ENCODE measurements around the gene BABAM2. TPM values are rescaled to one million over a fixed set of nuclear protein-coding genes. Genes with fewer than 3 reads are reported as not detected.

BABAM2 gene
- total RNA-seq, 1 donor, result 42.0 TPM

DNA sequence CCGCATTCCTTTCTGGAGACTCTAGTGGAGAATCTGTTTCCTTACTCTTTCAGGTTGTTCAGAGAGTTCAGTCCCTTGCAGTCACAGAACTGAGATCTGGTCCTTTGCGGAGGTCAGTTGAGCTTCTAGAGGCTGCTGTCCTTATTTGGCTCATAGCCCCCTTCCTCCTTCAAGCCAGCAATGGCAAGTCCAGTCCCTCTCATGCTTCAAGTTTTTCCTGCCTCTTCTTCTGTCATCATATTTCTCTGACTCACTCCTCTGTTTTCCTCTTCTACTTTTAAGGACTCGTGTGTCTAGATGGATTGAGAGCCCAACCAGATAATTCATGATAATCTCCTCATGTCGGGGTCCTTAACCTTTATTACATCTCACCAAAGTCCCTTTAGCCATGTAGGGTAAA lies 328.6 kb downstream of the BABAM2 start:
- Histone ChIP-seq H3K79me2 (ENCODE audit: insufficient read depth, low read length) (no peaks in the 10 kb centered on the region), H3K36me3 (ENCODE audit: insufficient read depth, low read length) (no peaks in the 10 kb centered on the region), H3K27me3 (ENCODE audit: insufficient read depth, low read length) (no peaks in the 10 kb centered on the region), H2AFZ (ENCODE audit: low read length) (no peak overlapping the region), H3K4me2 (ENCODE audit: insufficient read depth, low read length) (no peak overlapping the region), H3K4me3 (ENCODE audit: insufficient read depth, low read length) (no peak overlapping the region), H3K4me1 (ENCODE audit: insufficient read depth, low read length) (peaks cover 1% of the 10 kb centered on the region), H4K20me1 (ENCODE audit: insufficient read depth, low read length) (no peaks in the 10 kb centered on the region), H3K9me3 (ENCODE audit: low read depth, low read length) (no peaks in the 10 kb centered on the region), H3K27ac (ENCODE audit: low read depth, low read length) (no peak overlapping the region)
- TF ChIP-seq, protein P1, sequence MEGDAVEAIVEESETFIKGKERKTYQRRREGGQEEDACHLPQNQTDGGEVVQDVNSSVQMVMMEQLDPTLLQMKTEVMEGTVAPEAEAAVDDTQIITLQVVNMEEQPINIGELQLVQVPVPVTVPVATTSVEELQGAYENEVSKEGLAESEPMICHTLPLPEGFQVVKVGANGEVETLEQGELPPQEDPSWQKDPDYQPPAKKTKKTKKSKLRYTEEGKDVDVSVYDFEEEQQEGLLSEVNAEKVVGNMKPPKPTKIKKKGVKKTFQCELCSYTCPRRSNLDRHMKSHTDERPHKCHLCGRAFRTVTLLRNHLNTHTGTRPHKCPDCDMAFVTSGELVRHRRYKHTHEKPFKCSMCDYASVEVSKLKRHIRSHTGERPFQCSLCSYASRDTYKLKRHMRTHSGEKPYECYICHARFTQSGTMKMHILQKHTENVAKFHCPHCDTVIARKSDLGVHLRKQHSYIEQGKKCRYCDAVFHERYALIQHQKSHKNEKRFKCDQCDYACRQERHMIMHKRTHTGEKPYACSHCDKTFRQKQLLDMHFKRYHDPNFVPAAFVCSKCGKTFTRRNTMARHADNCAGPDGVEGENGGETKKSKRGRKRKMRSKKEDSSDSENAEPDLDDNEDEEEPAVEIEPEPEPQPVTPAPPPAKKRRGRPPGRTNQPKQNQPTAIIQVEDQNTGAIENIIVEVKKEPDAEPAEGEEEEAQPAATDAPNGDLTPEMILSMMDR (IDR thresholded peaks at IDR 0.05; ENCODE audit: extremely low read depth, low read depth, low read length), result no peak
- no peak for DNase-seq (ENCODE audit: insufficient read length, low spot score, missing footprints)

DNA sequence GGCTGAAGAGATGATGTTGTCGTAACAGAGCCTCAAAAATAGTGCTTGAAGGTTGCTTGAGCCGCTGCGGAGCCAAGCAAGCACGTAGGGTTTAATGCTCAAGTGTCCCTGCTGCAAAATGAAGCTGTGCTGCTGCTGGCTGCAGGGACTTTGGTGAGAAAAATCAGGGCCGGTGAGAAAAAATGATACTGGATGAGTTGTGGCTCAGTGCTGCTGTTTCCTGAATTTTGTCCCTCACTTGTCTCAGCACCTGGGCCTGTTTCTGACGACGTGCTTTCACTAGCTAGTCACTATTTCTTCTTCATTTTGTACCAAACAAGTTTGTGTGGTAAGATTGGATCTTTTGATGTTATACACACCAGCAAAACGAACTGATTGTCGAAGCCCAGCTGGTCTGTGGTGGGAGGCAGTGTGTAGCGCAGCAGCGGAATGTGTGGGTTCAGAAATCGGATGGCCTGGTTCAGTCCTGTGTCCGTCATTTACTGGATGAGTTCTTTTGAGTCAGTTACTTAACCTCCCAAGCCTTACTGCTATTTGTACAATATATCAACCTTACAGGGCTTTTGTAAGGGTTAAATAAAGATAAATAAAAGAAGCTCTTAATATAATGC lies 329.3 kb downstream of the BABAM2 start:
- no peak overlapping the region for H3K27ac ChIP-seq (ENCODE audit: low read depth, low read length)
- H3K4me2 ChIP-seq (ENCODE audit: insufficient read depth, low read length), result no peak overlapping the region
- H3K79me2 ChIP-seq (ENCODE audit: insufficient read depth, low read length), result no peaks in the 10 kb centered on the region
- no peak overlapping the region for H2AFZ ChIP-seq (ENCODE audit: low read length)
- H3K4me3 ChIP-seq (ENCODE audit: insufficient read depth, low read length), result no peak overlapping the region
- no peaks in the 10 kb centered on the region for H3K36me3 ChIP-seq (ENCODE audit: insufficient read depth, low read length)
- TF ChIP-seq, protein P1 (IDR thresholded peaks at IDR 0.05; ENCODE audit: extremely low read depth, low read depth, low read length), result no peak
- no peaks in the 10 kb centered on the region for H4K20me1 ChIP-seq (ENCODE audit: insufficient read depth, low read length)
- peaks cover 8% of the 10 kb centered on the region for H3K4me1 ChIP-seq (ENCODE audit: insufficient read depth, low read length)
- DNase-seq (ENCODE audit: insufficient read length, low spot score, missing footprints), result no peak
- H3K9me3 ChIP-seq (ENCODE audit: low read depth, low read length), result no peaks in the 10 kb centered on the region
- H3K27me3 ChIP-seq (ENCODE audit: insufficient read depth, low read length), result no peaks in the 10 kb centered on the region

DNA sequence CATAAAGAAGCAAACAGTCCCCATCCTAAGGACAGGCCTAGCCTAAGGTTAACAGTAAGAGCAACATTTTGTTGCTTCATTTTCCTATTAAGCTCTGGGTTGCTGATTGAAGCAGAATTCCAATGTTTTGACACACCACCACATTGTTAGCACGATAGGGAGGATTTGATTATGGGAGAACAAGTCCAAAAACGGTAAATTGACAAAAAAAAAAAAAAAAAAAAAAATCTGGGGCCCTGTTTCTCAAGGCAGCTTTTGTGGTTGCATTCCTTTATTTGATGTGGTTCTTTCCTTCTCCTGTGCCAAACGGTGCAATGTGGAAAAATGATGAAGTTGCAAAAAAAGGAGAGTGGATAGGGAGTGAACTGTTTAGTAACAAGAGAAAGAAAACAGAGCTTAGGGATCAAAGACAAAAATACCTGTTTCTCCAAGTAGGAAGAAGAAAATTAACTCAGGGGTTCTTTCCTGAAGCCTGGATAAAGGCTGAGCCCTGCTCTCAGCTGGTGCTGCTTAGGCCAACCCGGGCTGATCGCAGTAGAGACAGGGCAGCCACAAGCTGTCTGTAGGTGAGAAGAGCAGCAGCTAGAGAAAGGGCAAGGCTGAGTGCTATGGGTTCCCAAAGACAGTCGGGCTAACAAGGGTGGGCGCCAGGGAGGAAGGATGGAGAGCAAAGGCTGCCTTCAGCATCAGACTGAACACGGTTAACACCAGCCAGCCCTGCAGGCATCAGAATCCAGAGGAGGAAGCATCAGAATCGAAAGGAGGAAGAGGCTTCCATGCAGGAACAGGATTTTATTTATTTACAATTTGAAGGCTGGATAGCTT lies 334.3 kb downstream of the BABAM2 start:
- Histone ChIP-seq H3K36me3 (ENCODE audit: insufficient read depth, low read length) (no peaks in the 10 kb centered on the region), H3K27ac (ENCODE audit: low read depth, low read length) (peak overlapping the region; percentile 85), H3K4me1 (ENCODE audit: insufficient read depth, low read length) (peaks cover 21% of the 10 kb centered on the region), H3K4me3 (ENCODE audit: insufficient read depth, low read length) (peak overlapping the region; percentile 49), H3K27me3 (ENCODE audit: insufficient read depth, low read length) (no peaks in the 10 kb centered on the region), H3K4me2 (ENCODE audit: insufficient read depth, low read length) (peak overlapping the region; percentile 58), H3K79me2 (ENCODE audit: insufficient read depth, low read length) (no peaks in the 10 kb centered on the region), H3K9me3 (ENCODE audit: low read depth, low read length) (no peaks in the 10 kb centered on the region), H2AFZ (ENCODE audit: low read length) (peak overlapping the region; percentile 35), H4K20me1 (ENCODE audit: insufficient read depth, low read length) (no peaks in the 10 kb centered on the region)
- TF ChIP-seq, protein P1 (IDR thresholded peaks at IDR 0.05; ENCODE audit: extremely low read depth, low read depth, low read length), result no peak
- DNase-seq (ENCODE audit: insufficient read length, low spot score, missing footprints), result peak; percentile 25

DNA sequence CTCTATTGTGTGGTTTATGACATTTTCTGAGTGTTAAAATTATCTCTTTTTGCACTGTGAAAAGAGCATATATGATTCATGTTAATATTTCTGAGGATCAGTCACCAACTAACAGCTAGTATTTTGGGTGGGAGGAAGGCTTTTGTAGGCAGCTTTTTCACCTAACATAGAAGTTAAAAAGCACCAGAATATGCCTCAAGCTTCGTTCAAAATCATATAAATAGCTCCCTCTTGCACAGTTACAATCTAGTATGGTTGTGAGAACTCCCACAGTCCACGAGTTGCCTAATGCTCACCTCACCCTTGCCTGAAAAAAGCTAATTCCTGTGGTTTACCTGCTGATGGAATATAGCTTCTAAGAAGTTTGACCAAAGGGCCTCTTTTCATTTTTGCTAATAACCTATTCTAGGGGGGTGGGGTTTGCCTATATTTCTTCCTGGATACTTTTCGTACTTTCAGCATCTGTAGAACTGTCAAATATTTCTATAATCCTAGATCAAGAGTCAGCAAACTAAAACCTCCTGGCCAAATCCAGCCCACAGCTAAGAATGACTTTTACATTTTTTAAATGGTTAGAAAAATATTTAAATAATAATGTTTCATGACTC lies 335.0 kb downstream of the BABAM2 start:
- no peaks in the 10 kb centered on the region for H3K79me2 ChIP-seq (ENCODE audit: insufficient read depth, low read length)
- H4K20me1 ChIP-seq (ENCODE audit: insufficient read depth, low read length), result no peaks in the 10 kb centered on the region
- H3K4me2 ChIP-seq (ENCODE audit: insufficient read depth, low read length), result peak overlapping the region; percentile 58
- H3K4me3 ChIP-seq (ENCODE audit: insufficient read depth, low read length), result peak overlapping the region; percentile 49
- no peaks in the 10 kb centered on the region for H3K9me3 ChIP-seq (ENCODE audit: low read depth, low read length)
- no peak for DNase-seq (ENCODE audit: insufficient read length, low spot score, missing footprints)
- TF ChIP-seq, protein P1 (IDR thresholded peaks at IDR 0.05; ENCODE audit: extremely low read depth, low read depth, low read length), result no peak
- H3K36me3 ChIP-seq (ENCODE audit: insufficient read depth, low read length), result no peaks in the 10 kb centered on the region
- H3K4me1 ChIP-seq (ENCODE audit: insufficient read depth, low read length), result peaks cover 21% of the 10 kb centered on the region
- no peaks in the 10 kb centered on the region for H3K27me3 ChIP-seq (ENCODE audit: insufficient read depth, low read length)
- peak overlapping the region; percentile 85 for H3K27ac ChIP-seq (ENCODE audit: low read depth, low read length)
- H2AFZ ChIP-seq (ENCODE audit: low read length), result peak overlapping the region; percentile 35

Measured in osteoblast (primary cell).